Progenitor cell of endocrine pancreas (in vitro differentiated cells): ENCODE measurements around the gene NAT8L. TPM values are rescaled to one million over a fixed set of nuclear protein-coding genes. Genes with fewer than 3 reads are reported as not detected.

ENCODE experiments used
- DNase-seq: peaks from one replicate; pipeline ENCODE4 v3.0.0; 2021; ENCODE audit warnings: low spot score; ENCODE audit not compliant: unreplicated experiment
- H3K27ac Mint-ChIP-seq: 2 replicates; pipeline ENCODE4 v1.8.0; 2021; ENCODE audit warnings: mild to moderate bottlenecking, moderate library complexity, mixed read lengths
- H3K27me3 Mint-ChIP-seq: 2 replicates; pipeline ENCODE4 v1.8.0; 2021; ENCODE audit warnings: mixed read lengths
- H3K36me3 Mint-ChIP-seq: 2 replicates; pipeline ENCODE4 v1.8.0; 2022; ENCODE audit warnings: mixed read lengths; ENCODE audit not compliant: insufficient read depth
- H3K4me1 Mint-ChIP-seq: 2 replicates; pipeline ENCODE4 v1.8.0; 2021; ENCODE audit warnings: low read depth, mixed read lengths
- H3K4me3 Mint-ChIP-seq: 2 replicates; pipeline ENCODE4 v1.8.0; 2021; ENCODE audit warnings: low read depth, mild to moderate bottlenecking, moderate library complexity, mixed read lengths
- H3K9me3 Mint-ChIP-seq: 2 replicates; pipeline ENCODE4 v1.8.0; 2021; ENCODE audit warnings: low read depth, mixed read lengths
- CTCF ChIP-seq: fragments of 200-600 bp; sonication (generic); IDR thresholded peaks from one replicate; pipeline ENCODE4 v1.5.0; 2021; ENCODE audit warnings: antibody characterized with exemption, mild to moderate bottlenecking; ENCODE audit not compliant: unreplicated experiment
- total RNA-seq: library from RNA; stranded (reverse); gene quantifications from 2 replicates; pipeline ENCODE4 v1.2.1, GENCODE V29; 2021

The NAT8L gene
- total RNA-seq, 1 donor from 2014 or later = 20.7 TPM

GRCh38 chr4:2071912-2072867, 13.1 kb downstream of the NAT8L start:
- peaks cover 8% of the 10 kb centered on the region for H3K4me1 Mint-ChIP-seq
- H3K9me3 Mint-ChIP-seq = no peaks in the 10 kb centered on the region
- H3K27ac Mint-ChIP-seq = no peak overlapping the region
- TF ChIP-seq CTCF = no peak
- no peaks in the 10 kb centered on the region for H3K36me3 Mint-ChIP-seq
- no peak overlapping the region for H3K4me3 Mint-ChIP-seq
- no peaks in the 10 kb centered on the region for H3K27me3 Mint-ChIP-seq
- DNase-seq = no peak

- Mint-ChIP-seq H3K27me3 (peaks cover 4% of the 10 kb centered on the region), H3K4me3 (no peak overlapping the region), H3K36me3 (no peaks in the 10 kb centered on the region), H3K9me3 (no peaks in the 10 kb centered on the region), H3K4me1 (peaks cover 8% of the 10 kb centered on the region), H3K27ac (no peak overlapping the region)
- TF ChIP-seq CTCF = no peak
- no peak for DNase-seq
Measured at GRCh38 chr4:2072971-2073807, 14.1 kb downstream of the NAT8L start.

- no peak for TF ChIP-seq CTCF
- Mint-ChIP-seq H3K27me3 (peaks cover 4% of the 10 kb centered on the region), H3K4me1 (peaks cover 8% of the 10 kb centered on the region), H3K36me3 (no peaks in the 10 kb centered on the region), H3K4me3 (no peak overlapping the region), H3K27ac (no peak overlapping the region), H3K9me3 (no peaks in the 10 kb centered on the region)
- DNase-seq = no peak
Measured at GRCh38 chr4:2073808-2074481, 14.8 kb downstream of the NAT8L start.

GRCh38 chr4:2074588-2074987, 15.5 kb downstream of the NAT8L start:
- Mint-ChIP-seq H3K9me3 (no peaks in the 10 kb centered on the region), H3K4me1 (peaks cover 8% of the 10 kb centered on the region), H3K27me3 (peaks cover 4% of the 10 kb centered on the region), H3K27ac (no peak overlapping the region), H3K36me3 (no peaks in the 10 kb centered on the region), H3K4me3 (no peak overlapping the region)
- no peak for DNase-seq
- TF ChIP-seq CTCF = no peak
